ENCODE results near the gene TOLLIP. TPM values are rescaled to one million over a fixed set of nuclear protein-coding genes. Genes with fewer than 3 reads are reported as not detected.

Gene TOLLIP
- total RNA-seq, 1 experiment from 2014 or later: 32.3 TPM

DNA sequence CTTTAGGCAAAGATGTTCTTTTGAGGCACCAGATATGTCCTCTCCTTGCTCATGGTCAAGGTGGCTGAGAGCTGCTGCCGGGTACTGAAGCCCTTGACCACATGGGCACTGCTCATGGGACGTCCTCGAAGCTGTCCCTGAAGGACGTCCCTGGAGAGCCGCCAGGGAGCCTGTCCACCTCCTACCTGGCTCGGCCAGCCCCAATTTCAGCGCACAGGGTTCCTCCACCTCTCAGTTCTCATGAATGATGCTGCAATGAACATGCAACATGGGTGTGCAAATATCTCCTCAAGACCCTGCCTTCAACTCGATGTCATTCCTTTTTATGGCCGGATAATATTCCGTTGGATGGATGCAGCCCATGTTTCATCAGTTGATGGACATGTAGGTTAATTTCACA, 24.4 kb upstream of the TOLLIP start (continued):
- TF ChIP-seq, protein P1, sequence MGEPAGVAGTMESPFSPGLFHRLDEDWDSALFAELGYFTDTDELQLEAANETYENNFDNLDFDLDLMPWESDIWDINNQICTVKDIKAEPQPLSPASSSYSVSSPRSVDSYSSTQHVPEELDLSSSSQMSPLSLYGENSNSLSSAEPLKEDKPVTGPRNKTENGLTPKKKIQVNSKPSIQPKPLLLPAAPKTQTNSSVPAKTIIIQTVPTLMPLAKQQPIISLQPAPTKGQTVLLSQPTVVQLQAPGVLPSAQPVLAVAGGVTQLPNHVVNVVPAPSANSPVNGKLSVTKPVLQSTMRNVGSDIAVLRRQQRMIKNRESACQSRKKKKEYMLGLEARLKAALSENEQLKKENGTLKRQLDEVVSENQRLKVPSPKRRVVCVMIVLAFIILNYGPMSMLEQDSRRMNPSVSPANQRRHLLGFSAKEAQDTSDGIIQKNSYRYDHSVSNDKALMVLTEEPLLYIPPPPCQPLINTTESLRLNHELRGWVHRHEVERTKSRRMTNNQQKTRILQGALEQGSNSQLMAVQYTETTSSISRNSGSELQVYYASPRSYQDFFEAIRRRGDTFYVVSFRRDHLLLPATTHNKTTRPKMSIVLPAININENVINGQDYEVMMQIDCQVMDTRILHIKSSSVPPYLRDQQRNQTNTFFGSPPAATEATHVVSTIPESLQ (CRISPR knock-in tag; IDR thresholded peaks at IDR 0.05): no peak
- TF ChIP-seq, protein P2, sequence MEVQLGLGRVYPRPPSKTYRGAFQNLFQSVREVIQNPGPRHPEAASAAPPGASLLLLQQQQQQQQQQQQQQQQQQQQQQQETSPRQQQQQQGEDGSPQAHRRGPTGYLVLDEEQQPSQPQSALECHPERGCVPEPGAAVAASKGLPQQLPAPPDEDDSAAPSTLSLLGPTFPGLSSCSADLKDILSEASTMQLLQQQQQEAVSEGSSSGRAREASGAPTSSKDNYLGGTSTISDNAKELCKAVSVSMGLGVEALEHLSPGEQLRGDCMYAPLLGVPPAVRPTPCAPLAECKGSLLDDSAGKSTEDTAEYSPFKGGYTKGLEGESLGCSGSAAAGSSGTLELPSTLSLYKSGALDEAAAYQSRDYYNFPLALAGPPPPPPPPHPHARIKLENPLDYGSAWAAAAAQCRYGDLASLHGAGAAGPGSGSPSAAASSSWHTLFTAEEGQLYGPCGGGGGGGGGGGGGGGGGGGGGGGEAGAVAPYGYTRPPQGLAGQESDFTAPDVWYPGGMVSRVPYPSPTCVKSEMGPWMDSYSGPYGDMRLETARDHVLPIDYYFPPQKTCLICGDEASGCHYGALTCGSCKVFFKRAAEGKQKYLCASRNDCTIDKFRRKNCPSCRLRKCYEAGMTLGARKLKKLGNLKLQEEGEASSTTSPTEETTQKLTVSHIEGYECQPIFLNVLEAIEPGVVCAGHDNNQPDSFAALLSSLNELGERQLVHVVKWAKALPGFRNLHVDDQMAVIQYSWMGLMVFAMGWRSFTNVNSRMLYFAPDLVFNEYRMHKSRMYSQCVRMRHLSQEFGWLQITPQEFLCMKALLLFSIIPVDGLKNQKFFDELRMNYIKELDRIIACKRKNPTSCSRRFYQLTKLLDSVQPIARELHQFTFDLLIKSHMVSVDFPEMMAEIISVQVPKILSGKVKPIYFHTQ (CRISPR knock-in tag; IDR thresholded peaks at IDR 0.05): no peak
- no peak for TF ChIP-seq GRHL2 (CRISPR knock-in tag; IDR thresholded peaks at IDR 0.05; ENCODE audit: insufficient replicate concordance, severe bottlenecking)
- TF ChIP-seq JAZF1 (CRISPR knock-in tag; IDR thresholded peaks at IDR 0.05): no peak
- TF ChIP-seq SMAD4 (CRISPR knock-in tag; IDR thresholded peaks at IDR 0.05): no peak
- no peak for TF ChIP-seq CBFB (CRISPR knock-in tag; IDR thresholded peaks at IDR 0.05; ENCODE audit: low read depth)
- TF ChIP-seq ZNF232 (CRISPR knock-in tag; IDR thresholded peaks at IDR 0.05): no peak
- TF ChIP-seq, protein P3, sequence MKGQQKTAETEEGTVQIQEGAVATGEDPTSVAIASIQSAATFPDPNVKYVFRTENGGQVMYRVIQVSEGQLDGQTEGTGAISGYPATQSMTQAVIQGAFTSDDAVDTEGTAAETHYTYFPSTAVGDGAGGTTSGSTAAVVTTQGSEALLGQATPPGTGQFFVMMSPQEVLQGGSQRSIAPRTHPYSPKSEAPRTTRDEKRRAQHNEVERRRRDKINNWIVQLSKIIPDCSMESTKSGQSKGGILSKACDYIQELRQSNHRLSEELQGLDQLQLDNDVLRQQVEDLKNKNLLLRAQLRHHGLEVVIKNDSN (CRISPR knock-in tag; IDR thresholded peaks at IDR 0.05): no peak
- TF ChIP-seq RELA (CRISPR knock-in tag; IDR thresholded peaks at IDR 0.05; ENCODE audit: borderline replicate concordance): no peak
- TF ChIP-seq, protein P4, sequence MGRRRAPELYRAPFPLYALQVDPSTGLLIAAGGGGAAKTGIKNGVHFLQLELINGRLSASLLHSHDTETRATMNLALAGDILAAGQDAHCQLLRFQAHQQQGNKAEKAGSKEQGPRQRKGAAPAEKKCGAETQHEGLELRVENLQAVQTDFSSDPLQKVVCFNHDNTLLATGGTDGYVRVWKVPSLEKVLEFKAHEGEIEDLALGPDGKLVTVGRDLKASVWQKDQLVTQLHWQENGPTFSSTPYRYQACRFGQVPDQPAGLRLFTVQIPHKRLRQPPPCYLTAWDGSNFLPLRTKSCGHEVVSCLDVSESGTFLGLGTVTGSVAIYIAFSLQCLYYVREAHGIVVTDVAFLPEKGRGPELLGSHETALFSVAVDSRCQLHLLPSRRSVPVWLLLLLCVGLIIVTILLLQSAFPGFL (CRISPR knock-in tag; IDR thresholded peaks at IDR 0.05; ENCODE audit: borderline replicate concordance): no peak
- TF ChIP-seq TCF7 (CRISPR knock-in tag; IDR thresholded peaks at IDR 0.05; ENCODE audit: low read depth): no peak

DNA sequence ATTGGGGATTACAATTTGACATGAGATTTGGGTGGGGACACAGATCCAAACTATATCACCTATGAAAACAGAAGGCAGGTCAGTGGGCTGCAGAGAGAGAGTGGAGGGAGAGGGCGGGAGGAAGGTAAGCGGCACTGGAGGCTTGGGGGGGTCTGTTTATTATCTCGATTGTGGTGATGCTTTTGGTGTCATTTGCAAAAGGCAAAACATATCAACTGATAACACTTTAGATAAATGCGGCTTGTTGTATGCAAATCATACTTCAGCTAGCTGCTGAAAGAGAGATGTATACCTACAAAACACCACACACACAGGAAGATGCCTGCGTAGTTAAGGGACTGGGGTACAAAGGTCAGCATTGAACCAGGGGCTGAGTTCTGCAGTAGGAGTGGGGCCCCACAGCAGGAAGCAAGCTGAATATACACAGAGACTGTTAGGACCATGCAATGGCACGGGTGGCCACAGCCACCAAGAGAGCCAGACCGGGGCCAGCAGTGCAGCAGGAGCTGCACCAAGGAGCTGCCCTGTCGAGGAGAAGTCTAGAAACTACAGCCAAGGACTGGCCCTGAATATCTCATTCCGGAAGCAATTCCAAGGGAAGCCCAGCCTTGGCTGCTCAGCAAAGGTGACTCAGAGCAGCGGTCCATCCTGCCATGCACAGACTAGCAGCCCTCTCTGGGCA, 23.8 kb upstream of the TOLLIP start:
- POLR2A ChIA-PET: no interaction called here

DNA sequence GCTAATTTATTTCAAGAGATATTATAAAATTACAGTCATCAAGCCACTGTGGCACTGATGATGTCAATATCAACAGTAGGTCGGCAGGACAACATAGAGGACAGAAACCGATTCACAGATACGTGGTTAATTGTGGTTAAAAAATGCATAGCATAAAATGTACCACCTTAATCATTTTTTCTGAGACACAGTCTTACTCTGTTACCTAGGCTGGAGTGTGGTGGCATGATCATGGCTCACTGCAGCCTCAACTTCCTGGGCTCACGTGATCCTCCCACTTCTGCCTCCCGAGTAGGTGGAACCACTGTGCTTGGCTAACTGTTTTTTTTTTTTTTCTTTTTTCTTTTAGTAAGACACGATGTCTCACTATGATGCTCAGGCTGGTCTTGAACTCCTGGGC, 21.0 kb upstream of the TOLLIP start:
- H3K4me3 Mint-ChIP-seq: no peak overlapping the region
- peaks cover 60% of the 10 kb centered on the region for H3K9me3 Mint-ChIP-seq
- ATAC-seq (no peak), DNase-seq (ENCODE audit: low spot score) (no peak)
- ChIA-PET POLR2A (no interaction called here), CTCF (no interaction called here)
- H3K27ac Mint-ChIP-seq: no peak overlapping the region
- H3K4me1 Mint-ChIP-seq: peaks cover 3% of the 10 kb centered on the region
- TF ChIP-seq, protein P5, sequence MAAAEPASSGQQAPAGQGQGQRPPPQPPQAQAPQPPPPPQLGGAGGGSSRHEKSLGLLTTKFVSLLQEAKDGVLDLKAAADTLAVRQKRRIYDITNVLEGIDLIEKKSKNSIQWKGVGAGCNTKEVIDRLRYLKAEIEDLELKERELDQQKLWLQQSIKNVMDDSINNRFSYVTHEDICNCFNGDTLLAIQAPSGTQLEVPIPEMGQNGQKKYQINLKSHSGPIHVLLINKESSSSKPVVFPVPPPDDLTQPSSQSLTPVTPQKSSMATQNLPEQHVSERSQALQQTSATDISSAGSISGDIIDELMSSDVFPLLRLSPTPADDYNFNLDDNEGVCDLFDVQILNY (CRISPR knock-in tag; IDR thresholded peaks at IDR 0.05): no peak
- no peak for TF ChIP-seq HMGA2 (CRISPR knock-in tag; IDR thresholded peaks at IDR 0.05)
- TF ChIP-seq, protein P6, sequence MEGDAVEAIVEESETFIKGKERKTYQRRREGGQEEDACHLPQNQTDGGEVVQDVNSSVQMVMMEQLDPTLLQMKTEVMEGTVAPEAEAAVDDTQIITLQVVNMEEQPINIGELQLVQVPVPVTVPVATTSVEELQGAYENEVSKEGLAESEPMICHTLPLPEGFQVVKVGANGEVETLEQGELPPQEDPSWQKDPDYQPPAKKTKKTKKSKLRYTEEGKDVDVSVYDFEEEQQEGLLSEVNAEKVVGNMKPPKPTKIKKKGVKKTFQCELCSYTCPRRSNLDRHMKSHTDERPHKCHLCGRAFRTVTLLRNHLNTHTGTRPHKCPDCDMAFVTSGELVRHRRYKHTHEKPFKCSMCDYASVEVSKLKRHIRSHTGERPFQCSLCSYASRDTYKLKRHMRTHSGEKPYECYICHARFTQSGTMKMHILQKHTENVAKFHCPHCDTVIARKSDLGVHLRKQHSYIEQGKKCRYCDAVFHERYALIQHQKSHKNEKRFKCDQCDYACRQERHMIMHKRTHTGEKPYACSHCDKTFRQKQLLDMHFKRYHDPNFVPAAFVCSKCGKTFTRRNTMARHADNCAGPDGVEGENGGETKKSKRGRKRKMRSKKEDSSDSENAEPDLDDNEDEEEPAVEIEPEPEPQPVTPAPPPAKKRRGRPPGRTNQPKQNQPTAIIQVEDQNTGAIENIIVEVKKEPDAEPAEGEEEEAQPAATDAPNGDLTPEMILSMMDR (IDR thresholded peaks at IDR 0.05): no peak
- H3K27me3 Mint-ChIP-seq (ENCODE audit: low read depth): peaks cover 80% of the 10 kb centered on the region
- peaks cover 22% of the 10 kb centered on the region for H3K36me3 Mint-ChIP-seq

More for the DNA sequence above, 23.8 kb upstream of the TOLLIP start:
- Mint-ChIP-seq H3K4me3 (no peak overlapping the region), H3K27ac (no peak overlapping the region), H3K27me3 (ENCODE audit: low read depth) (peaks cover 64% of the 10 kb centered on the region), H3K4me1 (peaks cover 7% of the 10 kb centered on the region), H3K36me3 (peaks cover 10% of the 10 kb centered on the region), H3K9me3 (peaks cover 40% of the 10 kb centered on the region)
- ATAC-seq (no peak), DNase-seq (ENCODE audit: low spot score) (no peak)
- TF ChIP-seq ESRRA (CRISPR knock-in tag; IDR thresholded peaks at IDR 0.05; ENCODE audit: borderline replicate concordance) (no peak), SMAD3 (CRISPR knock-in tag; IDR thresholded peaks at IDR 0.05; ENCODE audit: borderline replicate concordance) (no peak), SP1 (CRISPR knock-in tag; conservative IDR thresholded peaks at IDR 0.05) (no peak)
- TF ChIP-seq, protein P7, sequence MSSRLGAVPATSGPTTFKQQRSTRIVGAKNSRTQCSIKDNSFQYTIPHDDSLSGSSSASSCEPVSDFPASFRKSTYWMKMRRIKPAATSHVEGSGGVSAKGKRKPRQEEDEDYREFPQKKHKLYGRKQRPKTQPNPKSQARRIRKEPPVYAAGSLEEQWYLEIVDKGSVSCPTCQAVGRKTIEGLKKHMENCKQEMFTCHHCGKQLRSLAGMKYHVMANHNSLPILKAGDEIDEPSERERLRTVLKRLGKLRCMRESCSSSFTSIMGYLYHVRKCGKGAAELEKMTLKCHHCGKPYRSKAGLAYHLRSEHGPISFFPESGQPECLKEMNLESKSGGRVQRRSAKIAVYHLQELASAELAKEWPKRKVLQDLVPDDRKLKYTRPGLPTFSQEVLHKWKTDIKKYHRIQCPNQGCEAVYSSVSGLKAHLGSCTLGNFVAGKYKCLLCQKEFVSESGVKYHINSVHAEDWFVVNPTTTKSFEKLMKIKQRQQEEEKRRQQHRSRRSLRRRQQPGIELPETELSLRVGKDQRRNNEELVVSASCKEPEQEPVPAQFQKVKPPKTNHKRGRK (CRISPR knock-in tag; IDR thresholded peaks at IDR 0.05; ENCODE audit: borderline replicate concordance): no peak
- CTCF ChIA-PET: no interaction called here

All from WTC11 (cell line).